ENCODE results near the gene DMBX1. TPM values are rescaled to one million over a fixed set of nuclear protein-coding genes. Genes with fewer than 3 reads are reported as not detected.
A peak's percentile ranks its signal among the peaks of the same experiment; 100 is the strongest.

Gene DMBX1
- total RNA-seq, 2 experiments from 2014 or later = not detected

DNA sequence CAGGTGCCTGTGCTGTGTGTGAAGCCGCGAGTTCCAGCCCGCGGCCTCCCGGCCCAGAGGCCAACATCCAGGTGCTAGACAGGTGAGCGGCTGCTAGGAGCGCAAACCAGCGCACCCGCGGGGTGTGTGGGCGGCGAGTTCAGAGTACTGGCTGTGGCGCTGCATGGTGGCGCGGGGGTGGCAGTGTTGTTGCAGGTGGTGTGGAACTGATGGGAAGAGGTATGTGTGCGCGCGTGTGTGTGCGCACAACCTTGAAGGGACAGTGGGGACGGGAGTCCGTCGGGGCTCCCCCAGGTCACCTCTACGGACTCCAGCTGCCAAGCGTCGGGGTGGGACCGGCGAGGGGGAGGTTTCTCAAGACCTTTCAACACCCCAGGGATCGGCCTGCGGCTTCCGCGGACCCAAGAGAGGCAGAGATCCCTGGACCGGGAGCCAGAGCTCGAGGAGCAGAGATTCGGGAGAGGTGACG is 433 bp upstream of the DMBX1 start:
- intact Hi-C loops (cut with micrococcal nuclease; ENCODE audit: unreplicated experiment) = no loop called here

DNA sequence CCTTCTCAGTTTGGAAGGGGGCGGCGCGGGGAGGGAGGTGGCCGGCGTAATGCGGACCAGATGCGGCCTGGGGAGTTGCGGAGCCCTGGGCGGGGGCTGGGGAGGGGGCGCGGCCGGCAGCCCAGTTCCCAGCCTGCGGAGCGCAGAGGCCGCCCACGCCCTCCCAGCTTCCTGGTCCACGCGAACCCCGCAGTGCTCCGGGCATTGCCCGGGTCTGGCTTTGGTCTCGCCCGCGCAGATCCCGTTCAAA is 695 bp downstream of the DMBX1 start:
- Histone ChIP-seq H3K4me3 (ENCODE audit: low read depth, low read length, poor library complexity, severe bottlenecking) (no peak overlapping the region), H3K27ac (ENCODE audit: low read depth, low read length, poor library complexity, severe bottlenecking) (no peak overlapping the region), H4K20me1 (ENCODE audit: insufficient read depth, low read length) (no peaks in the 10 kb centered on the region), H2AFZ (ENCODE audit: low read length) (no peak overlapping the region), H3K36me3 (ENCODE audit: insufficient read depth, low read length) (no peaks in the 10 kb centered on the region), H3K79me2 (ENCODE audit: insufficient read depth, low read depth, low read length) (no peaks in the 10 kb centered on the region), H3K9me3 (ENCODE audit: low read length) (no peaks in the 10 kb centered on the region), H3K4me2 (ENCODE audit: low read length) (no peak overlapping the region), H3K4me1 (ENCODE audit: insufficient read depth, low read length, poor library complexity, severe bottlenecking) (no peaks in the 10 kb centered on the region), H3K9me2 (ENCODE audit: insufficient read depth, low read length) (no peaks in the 10 kb centered on the region)
- intact Hi-C loops (cut with micrococcal nuclease; ENCODE audit: unreplicated experiment) = no loop called here
- TF ChIP-seq, protein P1, sequence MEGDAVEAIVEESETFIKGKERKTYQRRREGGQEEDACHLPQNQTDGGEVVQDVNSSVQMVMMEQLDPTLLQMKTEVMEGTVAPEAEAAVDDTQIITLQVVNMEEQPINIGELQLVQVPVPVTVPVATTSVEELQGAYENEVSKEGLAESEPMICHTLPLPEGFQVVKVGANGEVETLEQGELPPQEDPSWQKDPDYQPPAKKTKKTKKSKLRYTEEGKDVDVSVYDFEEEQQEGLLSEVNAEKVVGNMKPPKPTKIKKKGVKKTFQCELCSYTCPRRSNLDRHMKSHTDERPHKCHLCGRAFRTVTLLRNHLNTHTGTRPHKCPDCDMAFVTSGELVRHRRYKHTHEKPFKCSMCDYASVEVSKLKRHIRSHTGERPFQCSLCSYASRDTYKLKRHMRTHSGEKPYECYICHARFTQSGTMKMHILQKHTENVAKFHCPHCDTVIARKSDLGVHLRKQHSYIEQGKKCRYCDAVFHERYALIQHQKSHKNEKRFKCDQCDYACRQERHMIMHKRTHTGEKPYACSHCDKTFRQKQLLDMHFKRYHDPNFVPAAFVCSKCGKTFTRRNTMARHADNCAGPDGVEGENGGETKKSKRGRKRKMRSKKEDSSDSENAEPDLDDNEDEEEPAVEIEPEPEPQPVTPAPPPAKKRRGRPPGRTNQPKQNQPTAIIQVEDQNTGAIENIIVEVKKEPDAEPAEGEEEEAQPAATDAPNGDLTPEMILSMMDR (conservative IDR thresholded peaks at IDR 0.05; ENCODE audit: low read length) = no peak
- TF ChIP-seq EZH2phosphoT487 (IDR thresholded peaks at IDR 0.05; ENCODE audit: borderline replicate concordance, low read depth, low read length) = no peak
- no TSS peak for BruUV-seq (replicated peaks)
- CTCF ChIA-PET (ENCODE audit: unreplicated experiment) = no interaction called here
- POLR2A ChIA-PET = no interaction called here
- DNase-seq (ENCODE audit: low spot score) = no peak

More for the DNA sequence above, 433 bp upstream of the DMBX1 start:
- Histone ChIP-seq H3K9me3 (ENCODE audit: low read length) (no peaks in the 10 kb centered on the region), H3K9me2 (ENCODE audit: insufficient read depth, low read length) (no peaks in the 10 kb centered on the region), H3K4me2 (ENCODE audit: low read length) (no peak overlapping the region), H3K79me2 (ENCODE audit: insufficient read depth, low read depth, low read length) (no peaks in the 10 kb centered on the region), H3K36me3 (ENCODE audit: insufficient read depth, low read length) (no peaks in the 10 kb centered on the region), H2AFZ (ENCODE audit: low read length) (no peak overlapping the region), H3K4me3 (ENCODE audit: low read depth, low read length, poor library complexity, severe bottlenecking) (no peak overlapping the region), H3K27ac (ENCODE audit: low read depth, low read length, poor library complexity, severe bottlenecking) (no peak overlapping the region), H3K4me1 (ENCODE audit: insufficient read depth, low read length, poor library complexity, severe bottlenecking) (no peaks in the 10 kb centered on the region), H4K20me1 (ENCODE audit: insufficient read depth, low read length) (no peaks in the 10 kb centered on the region)
- DNase-seq (ENCODE audit: low spot score) = no peak
- CTCF ChIA-PET (ENCODE audit: unreplicated experiment) = no interaction called here
- POLR2A ChIA-PET = no interaction called here
- no TSS peak for BruUV-seq (replicated peaks)
- TF ChIP-seq, protein P1 (conservative IDR thresholded peaks at IDR 0.05; ENCODE audit: low read length) = no peak
- TF ChIP-seq EZH2phosphoT487 (IDR thresholded peaks at IDR 0.05; ENCODE audit: borderline replicate concordance, low read depth, low read length) = peak; percentile 53; the same call in 1 of the 2 replicates

DNA sequence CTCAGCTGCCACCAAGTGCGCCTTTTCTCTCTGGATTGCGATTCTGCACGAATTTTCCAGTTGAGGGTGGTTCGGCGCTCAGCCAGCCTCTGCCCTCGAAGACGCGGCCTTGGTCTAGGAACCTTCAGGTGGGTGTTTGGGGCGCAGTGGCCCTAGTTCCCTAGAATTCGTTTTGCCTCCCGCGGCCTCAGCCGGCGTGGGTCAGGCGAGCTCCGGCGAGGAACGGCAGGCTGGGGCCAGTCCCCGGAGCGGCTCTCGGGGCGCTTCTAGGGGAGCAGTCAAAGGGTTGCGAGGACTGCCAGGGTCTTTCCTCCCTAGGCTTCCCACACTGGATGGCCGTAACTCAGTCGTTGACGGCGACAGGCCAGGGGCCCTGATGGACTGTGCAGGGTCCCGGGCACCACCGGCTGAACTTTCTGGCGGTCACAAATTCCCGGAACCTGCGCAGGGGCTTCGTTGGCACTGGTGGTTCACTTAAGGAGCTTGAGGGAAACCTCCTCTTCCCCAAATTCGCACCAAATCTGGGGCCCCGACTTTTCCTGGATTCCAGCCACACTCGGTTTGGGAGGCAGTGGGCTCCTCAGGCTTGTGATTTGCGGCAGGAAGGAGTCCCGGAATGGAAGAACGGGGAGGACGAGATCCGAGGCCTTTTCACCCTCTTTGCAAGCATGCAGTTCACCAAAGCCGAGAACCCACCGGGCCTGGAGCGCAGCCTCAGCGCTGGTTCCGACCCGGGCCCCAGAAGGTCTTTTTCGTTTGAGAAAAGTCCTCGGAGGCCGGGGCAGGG is 1.2 kb downstream of the DMBX1 start:
- Histone ChIP-seq H3K4me1 (ENCODE audit: insufficient read depth, low read length, poor library complexity, severe bottlenecking) (no peaks in the 10 kb centered on the region), H3K79me2 (ENCODE audit: insufficient read depth, low read depth, low read length) (no peaks in the 10 kb centered on the region), H2AFZ (ENCODE audit: low read length) (no peak overlapping the region), H3K36me3 (ENCODE audit: insufficient read depth, low read length) (no peaks in the 10 kb centered on the region), H3K9me3 (ENCODE audit: low read length) (no peaks in the 10 kb centered on the region), H3K9me2 (ENCODE audit: insufficient read depth, low read length) (no peaks in the 10 kb centered on the region), H3K4me2 (ENCODE audit: low read length) (no peak overlapping the region), H4K20me1 (ENCODE audit: insufficient read depth, low read length) (no peaks in the 10 kb centered on the region), H3K27ac (ENCODE audit: low read depth, low read length, poor library complexity, severe bottlenecking) (no peak overlapping the region), H3K4me3 (ENCODE audit: low read depth, low read length, poor library complexity, severe bottlenecking) (no peak overlapping the region)
- no peak for TF ChIP-seq EZH2phosphoT487 (IDR thresholded peaks at IDR 0.05; ENCODE audit: borderline replicate concordance, low read depth, low read length)
- TF ChIP-seq, protein P1 (conservative IDR thresholded peaks at IDR 0.05; ENCODE audit: low read length) = no peak
- CTCF ChIA-PET (ENCODE audit: unreplicated experiment) = no interaction called here
- no TSS peak for BruUV-seq (replicated peaks)
- no peak for DNase-seq (ENCODE audit: low spot score)
- intact Hi-C loops (cut with micrococcal nuclease; ENCODE audit: unreplicated experiment) = no loop called here
- POLR2A ChIA-PET = no interaction called here

All from OCI-LY7 (cell line).